GM19239 (cell line): ENCODE measurements around the gene KRT33A.
A peak's percentile ranks its signal among the peaks of the same experiment; 100 is the strongest.
"Not testable (repeated sequence)": the region's sequence is repeated elsewhere in the genome, so short reads cannot be mapped to it uniquely, and the experiment has no call there.

ENCODE experiments used
- DNase-seq: peaks from one replicate; pipeline ENCODE4 v3.0.0; 2011; ENCODE audit warnings: low spot score; ENCODE audit not compliant: insufficient read length
- FAIRE-seq: peaks from 2 replicates; lab custom pipeline; 2011; peaks lifted over from hg19 to GRCh38; lab: Jason Lieb, UNC

The KRT33A gene

GRCh38 chr17:41367426-41368075, 16.9 kb upstream of the KRT33A start:
- FAIRE-seq, result no peak
- DNase-seq, result no peak

GRCh38 chr17:41366070-41366469, 15.4 kb upstream of the KRT33A start:
- DNase-seq (no peak), FAIRE-seq (no peak)

GRCh38 chr17:41363881-41364280, 13.3 kb upstream of the KRT33A start:
- no peak for FAIRE-seq

GRCh38 chr17:41360296-41360995, 9.8 kb upstream of the KRT33A start:
- DNase-seq, result no peak
- no peak for FAIRE-seq

More at GRCh38 chr17:41363881-41364280, 13.3 kb upstream of the KRT33A start:
- DNase-seq, result no peak

GRCh38 chr17:41354536-41354935, 3.9 kb upstream of the KRT33A start:
- DNase-seq, result no peak
- no peak for FAIRE-seq

GRCh38 chr17:41352597-41353366, 2.2 kb upstream of the KRT33A start:
- no peak for DNase-seq

GRCh38 chr17:41351177-41351576, 549 bp upstream of the KRT33A start:
- FAIRE-seq, result no peak
- DNase-seq, result no peak

More at GRCh38 chr17:41352597-41353366, 2.2 kb upstream of the KRT33A start:
- no peak for FAIRE-seq

GRCh38 chr17:41347869-41348760, 2.5 kb downstream of the KRT33A start:
- DNase-seq, result no peak
- FAIRE-seq, result no peak

GRCh38 chr17:41346421-41346820, 4.2 kb downstream of the KRT33A start:
- DNase-seq, FAIRE-seq: not testable (repeated sequence)

GRCh38 chr17:41345992-41346391, 4.6 kb downstream of the KRT33A start:
- FAIRE-seq, result no peak
- DNase-seq, result no peak

- DNase-seq, result no peak
- FAIRE-seq, result no peak
Observed at GRCh38 chr17:41343029-41343428, 7.6 kb downstream of the KRT33A start.

GRCh38 chr17:41340934-41341861, 9.4 kb downstream of the KRT33A start:
- no peak for DNase-seq
- peak; percentile 96 for FAIRE-seq

- FAIRE-seq (no peak), DNase-seq (no peak)
Observed at GRCh38 chr17:41340494-41340893, 10.1 kb downstream of the KRT33A start.

GRCh38 chr17:41339571-41340172, 11.0 kb downstream of the KRT33A start:
- no peak for DNase-seq
- FAIRE-seq, result peak; percentile 11

- no peak for FAIRE-seq
Observed at GRCh38 chr17:41338961-41339485, 11.6 kb downstream of the KRT33A start.

GRCh38 chr17:41335747-41336146, 14.9 kb downstream of the KRT33A start:
- no peak for FAIRE-seq
- DNase-seq, result no peak

More at GRCh38 chr17:41338961-41339485, 11.6 kb downstream of the KRT33A start:
- no peak for DNase-seq

GRCh38 chr17:41334385-41335305, 16.0 kb downstream of the KRT33A start:
- no peak for DNase-seq
- FAIRE-seq, result peak; percentile 40
